WTC11 (cell line): ENCODE measurements around the gene CD69. TPM values are rescaled to one million over a fixed set of nuclear protein-coding genes. Genes with fewer than 3 reads are reported as not detected.

Experiments
- ATAC-seq: fragments of 200-7000 bp; cut with Tn5 transposase; 2 replicates; pipeline ENCODE4 v1.10.0; 2021; ENCODE audit warnings: mild to moderate bottlenecking, moderate library complexity
- CTCF ChIA-PET: fragments of 300-600 bp; sonication (Branson Sonifier 250); formaldehyde crosslinking; loops from one replicate; lab custom pipeline; 2021; ENCODE audit warnings: antibody characterized with exemption; lab: Charles Lee
- POLR2A ChIA-PET: fragments of 350-600 bp; sonication (Branson Sonifier 250); formaldehyde crosslinking; loops from one replicate; lab custom pipeline; 2021; ENCODE audit warnings: antibody characterized with exemption; lab: Charles Lee
- DNase-seq: peaks from one replicate; pipeline ENCODE4 v3.0.0; 2021; ENCODE audit warnings: low spot score
- H3K27ac Mint-ChIP-seq: 2 replicates; pipeline ENCODE4 v1.8.0; 2021; ENCODE audit warnings: mixed read lengths
- H3K27me3 Mint-ChIP-seq: 2 replicates; pipeline ENCODE4 v1.8.0; 2021; ENCODE audit warnings: low read depth, mild to moderate bottlenecking, moderate library complexity, mixed read lengths
- H3K36me3 Mint-ChIP-seq: 2 replicates; pipeline ENCODE4 v1.8.0; 2021; ENCODE audit warnings: mixed read lengths
- H3K4me1 Mint-ChIP-seq: 2 replicates; pipeline ENCODE4 v1.8.0; 2022; ENCODE audit warnings: mixed read lengths
- H3K4me3 Mint-ChIP-seq: 2 replicates; pipeline ENCODE4 v1.8.0; 2021; ENCODE audit warnings: mild to moderate bottlenecking, moderate library complexity, mixed read lengths
- H3K9me3 Mint-ChIP-seq: 2 replicates; pipeline ENCODE4 v1.8.0; 2021; ENCODE audit warnings: mixed read lengths
- NFATC4 ChIP-seq: fragments of 250-450 bp; sonication (Bioruptor Pico); IDR thresholded peaks from 2 replicates; pipeline ENCODE4 v1.9.0; 2021; ENCODE audit warnings: mild to moderate bottlenecking
- NR1H2 ChIP-seq: sonication (generic); formaldehyde crosslinking; IDR thresholded peaks from 2 replicates; pipeline ENCODE4 v1.9.0; 2021; ENCODE audit warnings: mild to moderate bottlenecking, moderate library complexity, missing genetic modification reagents
- PRRX2 ChIP-seq: fragments of 250-450 bp; sonication (Bioruptor Pico); IDR thresholded peaks from 2 replicates; pipeline ENCODE4 v1.8.0; 2021; ENCODE audit warnings: mild to moderate bottlenecking
- SMAD3 ChIP-seq: sonication (generic); formaldehyde crosslinking; IDR thresholded peaks from 2 replicates; pipeline ENCODE4 v1.8.0; 2022; ENCODE audit warnings: missing genetic modification reagents, mild to moderate bottlenecking, borderline replicate concordance
- SOX15 ChIP-seq: fragments of 250-450 bp; sonication (Bioruptor Pico); IDR thresholded peaks from 2 replicates; pipeline ENCODE4 v1.9.0; 2021; ENCODE audit warnings: mild to moderate bottlenecking
- TEAD1 ChIP-seq: sonication (generic); formaldehyde crosslinking; IDR thresholded peaks from 2 replicates; pipeline ENCODE4 v1.8.0; 2022; ENCODE audit warnings: mild to moderate bottlenecking, missing genetic modification reagents
- ZBTB21 ChIP-seq: sonication (generic); formaldehyde crosslinking; IDR thresholded peaks from 2 replicates; pipeline ENCODE4 v1.8.1; 2023; ENCODE audit warnings: mild to moderate bottlenecking, missing genetic modification reagents, borderline replicate concordance
- ZNF219 ChIP-seq: sonication (generic); formaldehyde crosslinking; IDR thresholded peaks from 2 replicates; pipeline ENCODE4 v1.8.0; 2023; ENCODE audit warnings: missing genetic modification reagents, mild to moderate bottlenecking, borderline replicate concordance
- ZNF232 ChIP-seq: sonication (generic); formaldehyde crosslinking; IDR thresholded peaks from 2 replicates; pipeline ENCODE4 v1.8.0; 2022; ENCODE audit warnings: mild to moderate bottlenecking, missing genetic modification reagents
- ZNF416 ChIP-seq: fragments of 250-450 bp; sonication (Bioruptor Pico); IDR thresholded peaks from 2 replicates; pipeline ENCODE4 v1.9.0; 2021; ENCODE audit warnings: mild to moderate bottlenecking, inconsistent platforms
- ZNF671 ChIP-seq: fragments of 250-450 bp; sonication (Bioruptor Pico); IDR thresholded peaks from 2 replicates; pipeline ENCODE4 v1.8.0; 2021; ENCODE audit warnings: mild to moderate bottlenecking
- total RNA-seq: library from RNA; stranded (reverse); gene quantifications from 3 replicates; pipeline ENCODE4 v1.2.3, GENCODE V29; 2021
- TF ChIP-seq, protein P1 (sequence below): sonication (generic); formaldehyde crosslinking; IDR thresholded peaks from 2 replicates; pipeline ENCODE4 v1.8.1; 2023; ENCODE audit warnings: mild to moderate bottlenecking, missing genetic modification reagents, moderate library complexity
- TF ChIP-seq, protein P2 (sequence below): sonication (generic); formaldehyde crosslinking; IDR thresholded peaks from 2 replicates; pipeline ENCODE4 v1.8.0; 2022; ENCODE audit warnings: mild to moderate bottlenecking, missing genetic modification reagents
- TF ChIP-seq, protein P3 (sequence below): sonication (generic); formaldehyde crosslinking; IDR thresholded peaks from 2 replicates; pipeline ENCODE4 v1.8.0; 2023; ENCODE audit warnings: missing genetic modification reagents
- TF ChIP-seq, protein P4 (sequence below): sonication (generic); formaldehyde crosslinking; IDR thresholded peaks from 2 replicates; pipeline ENCODE4 v1.8.0; 2022; ENCODE audit warnings: missing genetic modification reagents
- TF ChIP-seq, protein P5 (sequence below): fragments of 200-600 bp; IDR thresholded peaks from 2 replicates; pipeline ENCODE4 v1.8.0; 2022; ENCODE audit warnings: antibody characterized with exemption

Gene CD69
- total RNA-seq, 1 experiment from 2014 or later = 0.42 TPM

DNA sequence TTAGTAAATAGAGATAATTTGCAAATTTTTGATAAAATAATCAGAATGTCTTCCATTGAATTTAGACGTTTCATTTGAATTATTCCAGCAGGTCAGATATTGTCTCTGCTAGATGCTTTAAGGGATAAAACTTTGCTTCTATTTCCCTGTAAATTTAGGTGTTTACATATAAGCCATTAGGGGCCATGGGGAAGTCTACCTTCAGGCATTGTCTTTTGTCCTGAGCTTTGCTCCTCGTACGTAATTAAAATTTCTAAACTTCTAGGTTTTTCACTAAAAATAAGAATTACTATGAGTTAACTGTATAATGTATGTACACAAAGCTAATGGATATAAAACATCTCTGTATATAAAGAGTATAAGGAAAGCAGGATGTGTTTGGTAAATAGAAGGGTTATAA lies 24.1 kb upstream of the CD69 start:
- Mint-ChIP-seq H3K9me3 (peaks cover 25% of the 10 kb centered on the region), H3K27ac (no peak overlapping the region), H3K27me3 (no peaks in the 10 kb centered on the region), H3K4me3 (peak overlapping the region; percentile 24), H3K4me1 (peaks cover 58% of the 10 kb centered on the region), H3K36me3 (peaks cover 9% of the 10 kb centered on the region)
- ChIA-PET POLR2A (no interaction called here), CTCF (interaction anchor here (1.6 to 2.2 kb wide), 2 partner anchors 13 to 42 kb away, joined by 5 to 8 read pairs; no protein-coding TSS in a partner anchor)
- TF ChIP-seq NR1H2 (CRISPR knock-in tag) = no peak
- TF ChIP-seq, protein P1, sequence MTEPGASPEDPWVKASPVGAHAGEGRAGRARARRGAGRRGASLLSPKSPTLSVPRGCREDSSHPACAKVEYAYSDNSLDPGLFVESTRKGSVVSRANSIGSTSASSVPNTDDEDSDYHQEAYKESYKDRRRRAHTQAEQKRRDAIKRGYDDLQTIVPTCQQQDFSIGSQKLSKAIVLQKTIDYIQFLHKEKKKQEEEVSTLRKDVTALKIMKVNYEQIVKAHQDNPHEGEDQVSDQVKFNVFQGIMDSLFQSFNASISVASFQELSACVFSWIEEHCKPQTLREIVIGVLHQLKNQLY (CRISPR knock-in tag) = no peak
- TF ChIP-seq, protein P2, sequence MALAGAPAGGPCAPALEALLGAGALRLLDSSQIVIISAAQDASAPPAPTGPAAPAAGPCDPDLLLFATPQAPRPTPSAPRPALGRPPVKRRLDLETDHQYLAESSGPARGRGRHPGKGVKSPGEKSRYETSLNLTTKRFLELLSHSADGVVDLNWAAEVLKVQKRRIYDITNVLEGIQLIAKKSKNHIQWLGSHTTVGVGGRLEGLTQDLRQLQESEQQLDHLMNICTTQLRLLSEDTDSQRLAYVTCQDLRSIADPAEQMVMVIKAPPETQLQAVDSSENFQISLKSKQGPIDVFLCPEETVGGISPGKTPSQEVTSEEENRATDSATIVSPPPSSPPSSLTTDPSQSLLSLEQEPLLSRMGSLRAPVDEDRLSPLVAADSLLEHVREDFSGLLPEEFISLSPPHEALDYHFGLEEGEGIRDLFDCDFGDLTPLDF = no peak
- no peak for TF ChIP-seq SOX15 (CRISPR knock-in tag)
- TF ChIP-seq ZNF219 = no peak
- no peak for TF ChIP-seq PRRX2 (CRISPR knock-in tag)
- no peak for TF ChIP-seq NFATC4 (CRISPR knock-in tag)
- TF ChIP-seq, protein P3, sequence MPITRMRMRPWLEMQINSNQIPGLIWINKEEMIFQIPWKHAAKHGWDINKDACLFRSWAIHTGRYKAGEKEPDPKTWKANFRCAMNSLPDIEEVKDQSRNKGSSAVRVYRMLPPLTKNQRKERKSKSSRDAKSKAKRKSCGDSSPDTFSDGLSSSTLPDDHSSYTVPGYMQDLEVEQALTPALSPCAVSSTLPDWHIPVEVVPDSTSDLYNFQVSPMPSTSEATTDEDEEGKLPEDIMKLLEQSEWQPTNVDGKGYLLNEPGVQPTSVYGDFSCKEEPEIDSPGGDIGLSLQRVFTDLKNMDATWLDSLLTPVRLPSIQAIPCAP (CRISPR knock-in tag) = no peak
- TF ChIP-seq TEAD1 (CRISPR knock-in tag) = no peak
- no peak for TF ChIP-seq ZNF416 (CRISPR knock-in tag)
- TF ChIP-seq ZBTB21 (CRISPR knock-in tag) = no peak
- TF ChIP-seq ZNF232 = no peak
- no peak for TF ChIP-seq SMAD3 (CRISPR knock-in tag)
- TF ChIP-seq, protein P4, sequence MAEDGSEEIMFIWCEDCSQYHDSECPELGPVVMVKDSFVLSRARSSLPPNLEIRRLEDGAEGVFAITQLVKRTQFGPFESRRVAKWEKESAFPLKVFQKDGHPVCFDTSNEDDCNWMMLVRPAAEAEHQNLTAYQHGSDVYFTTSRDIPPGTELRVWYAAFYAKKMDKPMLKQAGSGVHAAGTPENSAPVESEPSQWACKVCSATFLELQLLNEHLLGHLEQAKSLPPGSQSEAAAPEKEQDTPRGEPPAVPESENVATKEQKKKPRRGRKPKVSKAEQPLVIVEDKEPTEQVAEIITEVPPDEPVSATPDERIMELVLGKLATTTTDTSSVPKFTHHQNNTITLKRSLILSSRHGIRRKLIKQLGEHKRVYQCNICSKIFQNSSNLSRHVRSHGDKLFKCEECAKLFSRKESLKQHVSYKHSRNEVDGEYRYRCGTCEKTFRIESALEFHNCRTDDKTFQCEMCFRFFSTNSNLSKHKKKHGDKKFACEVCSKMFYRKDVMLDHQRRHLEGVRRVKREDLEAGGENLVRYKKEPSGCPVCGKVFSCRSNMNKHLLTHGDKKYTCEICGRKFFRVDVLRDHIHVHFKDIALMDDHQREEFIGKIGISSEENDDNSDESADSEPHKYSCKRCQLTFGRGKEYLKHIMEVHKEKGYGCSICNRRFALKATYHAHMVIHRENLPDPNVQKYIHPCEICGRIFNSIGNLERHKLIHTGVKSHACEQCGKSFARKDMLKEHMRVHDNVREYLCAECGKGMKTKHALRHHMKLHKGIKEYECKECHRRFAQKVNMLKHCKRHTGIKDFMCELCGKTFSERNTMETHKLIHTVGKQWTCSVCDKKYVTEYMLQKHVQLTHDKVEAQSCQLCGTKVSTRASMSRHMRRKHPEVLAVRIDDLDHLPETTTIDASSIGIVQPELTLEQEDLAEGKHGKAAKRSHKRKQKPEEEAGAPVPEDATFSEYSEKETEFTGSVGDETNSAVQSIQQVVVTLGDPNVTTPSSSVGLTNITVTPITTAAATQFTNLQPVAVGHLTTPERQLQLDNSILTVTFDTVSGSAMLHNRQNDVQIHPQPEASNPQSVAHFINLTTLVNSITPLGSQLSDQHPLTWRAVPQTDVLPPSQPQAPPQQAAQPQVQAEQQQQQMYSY (CRISPR knock-in tag) = no peak
- no peak for TF ChIP-seq ZNF671
- DNase-seq (no peak), ATAC-seq (no peak)

DNA sequence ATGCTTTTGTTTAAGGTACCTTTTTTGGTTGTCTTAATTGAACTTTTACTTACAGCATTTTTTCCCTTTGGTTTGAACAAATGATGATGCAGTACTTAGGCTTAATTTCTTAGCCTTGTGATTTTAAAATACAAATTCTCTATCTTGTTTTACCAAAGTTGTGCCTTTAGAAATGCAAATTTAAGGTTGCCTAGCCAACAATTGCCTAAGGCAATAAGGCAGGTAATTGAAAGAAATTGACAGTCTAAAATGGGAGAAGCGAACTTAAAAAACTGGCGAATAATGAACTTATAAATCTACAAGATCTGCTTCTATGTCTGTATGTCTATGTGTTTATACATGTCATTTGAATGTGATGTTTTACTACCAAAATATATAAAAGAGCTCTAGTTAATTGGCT lies 23.6 kb upstream of the CD69 start:
- ChIA-PET CTCF (interaction anchor here (1.6 to 2.2 kb wide), 2 partner anchors 13 to 41 kb away, joined by 5 to 8 read pairs; no protein-coding TSS in a partner anchor), POLR2A (no interaction called here)
- Mint-ChIP-seq H3K27me3 (no peaks in the 10 kb centered on the region), H3K27ac (peak overlapping the region; percentile 94), H3K4me1 (peaks cover 58% of the 10 kb centered on the region), H3K9me3 (peaks cover 25% of the 10 kb centered on the region)
- ATAC-seq = no peak
- TF ChIP-seq, protein P5, sequence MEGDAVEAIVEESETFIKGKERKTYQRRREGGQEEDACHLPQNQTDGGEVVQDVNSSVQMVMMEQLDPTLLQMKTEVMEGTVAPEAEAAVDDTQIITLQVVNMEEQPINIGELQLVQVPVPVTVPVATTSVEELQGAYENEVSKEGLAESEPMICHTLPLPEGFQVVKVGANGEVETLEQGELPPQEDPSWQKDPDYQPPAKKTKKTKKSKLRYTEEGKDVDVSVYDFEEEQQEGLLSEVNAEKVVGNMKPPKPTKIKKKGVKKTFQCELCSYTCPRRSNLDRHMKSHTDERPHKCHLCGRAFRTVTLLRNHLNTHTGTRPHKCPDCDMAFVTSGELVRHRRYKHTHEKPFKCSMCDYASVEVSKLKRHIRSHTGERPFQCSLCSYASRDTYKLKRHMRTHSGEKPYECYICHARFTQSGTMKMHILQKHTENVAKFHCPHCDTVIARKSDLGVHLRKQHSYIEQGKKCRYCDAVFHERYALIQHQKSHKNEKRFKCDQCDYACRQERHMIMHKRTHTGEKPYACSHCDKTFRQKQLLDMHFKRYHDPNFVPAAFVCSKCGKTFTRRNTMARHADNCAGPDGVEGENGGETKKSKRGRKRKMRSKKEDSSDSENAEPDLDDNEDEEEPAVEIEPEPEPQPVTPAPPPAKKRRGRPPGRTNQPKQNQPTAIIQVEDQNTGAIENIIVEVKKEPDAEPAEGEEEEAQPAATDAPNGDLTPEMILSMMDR = no peak
- TF ChIP-seq, all 79 proteins: peak for 0
- Mint-ChIP-seq H3K36me3 (peaks cover 9% of the 10 kb centered on the region), H3K4me3 (peak overlapping the region; percentile 16)
- DNase-seq = no peak
